Duodenal mucosa (tissue), 2 donors: ENCODE data around the gene RAB10.

ENCODE experiments used
- H3K27ac ChIP-seq: one replicate; pipeline ENCODE4 v1.7.0; 2013; ENCODE audit warnings: low read depth, low read length
- H3K27me3 ChIP-seq, 2 donors: one replicate each; pipeline ENCODE4 v1.7.0; 2013; ENCODE audit warnings: low read length in 2 of 2, control low read depth in 1 of 2; ENCODE audit not compliant: insufficient read depth in 2 of 2, control insufficient read depth in 1 of 2
- H3K36me3 ChIP-seq, 2 donors: one replicate each; pipeline ENCODE4 v1.7.0; 2013; ENCODE audit warnings: low read length in 2 of 2, control low read depth in 1 of 2; ENCODE audit not compliant: insufficient read depth in 2 of 2, control insufficient read depth in 1 of 2
- H3K4me1 ChIP-seq, 2 donors: one replicate each; pipeline ENCODE4 v1.7.0; 2013; ENCODE audit warnings: low read length in 2 of 2, control low read depth in 1 of 2; ENCODE audit not compliant: insufficient read depth in 2 of 2, control insufficient read depth in 1 of 2
- H3K4me3 ChIP-seq, 2 donors: one replicate each; pipeline ENCODE4 v1.7.0; 2013; ENCODE audit warnings: low read length in 2 of 2, low read depth in 1 of 2
- H3K9ac ChIP-seq, 2 donors: one replicate each; pipeline ENCODE4 v1.7.0; 2013; ENCODE audit warnings: low read length in 2 of 2, low read depth in 1 of 2
- H3K9me3 ChIP-seq, 2 donors: one replicate each; pipeline ENCODE4 v1.7.0; 2013; ENCODE audit warnings: low read length in 2 of 2, control low read depth in 1 of 2; ENCODE audit not compliant: control insufficient read depth in 1 of 2

RAB10 gene

GRCh38 chr2:26052740-26053139 is 18.9 kb downstream of the RAB10 start:
- Histone ChIP-seq H3K27me3 (no peaks in the 10 kb centered on the region), H3K9me3 (no peaks in the 10 kb centered on the region), H3K4me3 (no peak overlapping the region), H3K9ac (no peak overlapping the region), H3K4me1 (peaks cover 0 to under 1% of the 10 kb centered on the region in 2 donors), H3K27ac (no peak overlapping the region), H3K36me3 (peaks cover 0 to under 1% of the 10 kb centered on the region in 2 donors)

GRCh38 chr2:26054598-26055348 is 20.9 kb downstream of the RAB10 start:
- no peaks in the 10 kb centered on the region for H3K27me3 ChIP-seq
- peaks cover 8 to 11% of the 10 kb centered on the region in 2 donors for H3K4me1 ChIP-seq
- no peak overlapping the region for H3K9ac ChIP-seq
- no peak overlapping the region for H3K4me3 ChIP-seq
- no peaks in the 10 kb centered on the region for H3K9me3 ChIP-seq
- H3K36me3 ChIP-seq: peaks cover 0 to 8% of the 10 kb centered on the region in 2 donors
- H3K27ac ChIP-seq: no peak overlapping the region

DNA sequence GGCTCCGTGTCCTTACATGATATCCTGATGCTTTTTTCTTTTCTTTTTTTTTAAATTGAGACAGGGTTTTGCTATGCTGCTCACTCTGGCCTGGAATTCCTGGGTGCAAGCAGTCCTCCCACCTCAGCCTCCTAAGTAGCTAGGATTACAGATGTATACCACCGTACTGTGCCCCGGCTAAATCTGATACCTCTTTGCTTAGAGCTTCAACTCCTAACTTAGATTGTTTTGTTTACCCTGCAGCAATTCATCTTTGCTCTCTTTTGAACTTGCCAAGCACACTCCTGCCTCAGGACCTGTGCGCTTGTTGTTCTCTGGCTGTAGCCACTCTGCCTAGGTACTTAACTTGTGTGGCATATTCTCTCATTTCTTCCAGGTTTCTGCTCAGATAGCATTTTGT is 24.5 kb downstream of the RAB10 start:
- Histone ChIP-seq H3K27ac (no peak overlapping the region), H3K4me3 (no peak overlapping the region), H3K9me3 (no peaks in the 10 kb centered on the region), H3K27me3 (no peaks in the 10 kb centered on the region), H3K36me3 (peaks cover 0 to 8% of the 10 kb centered on the region in 2 donors), H3K4me1 (peaks cover 8 to 11% of the 10 kb centered on the region in 2 donors), H3K9ac (no peak overlapping the region)

GRCh38 chr2:26059542-26059941 is 25.7 kb downstream of the RAB10 start:
- H3K9ac ChIP-seq: no peak overlapping the region
- H3K27ac ChIP-seq: no peak overlapping the region
- peaks cover 8 to 11% of the 10 kb centered on the region in 2 donors for H3K4me1 ChIP-seq
- peaks cover 0 to 8% of the 10 kb centered on the region in 2 donors for H3K36me3 ChIP-seq
- no peaks in the 10 kb centered on the region for H3K9me3 ChIP-seq
- H3K27me3 ChIP-seq: no peaks in the 10 kb centered on the region
- no peak overlapping the region for H3K4me3 ChIP-seq

DNA sequence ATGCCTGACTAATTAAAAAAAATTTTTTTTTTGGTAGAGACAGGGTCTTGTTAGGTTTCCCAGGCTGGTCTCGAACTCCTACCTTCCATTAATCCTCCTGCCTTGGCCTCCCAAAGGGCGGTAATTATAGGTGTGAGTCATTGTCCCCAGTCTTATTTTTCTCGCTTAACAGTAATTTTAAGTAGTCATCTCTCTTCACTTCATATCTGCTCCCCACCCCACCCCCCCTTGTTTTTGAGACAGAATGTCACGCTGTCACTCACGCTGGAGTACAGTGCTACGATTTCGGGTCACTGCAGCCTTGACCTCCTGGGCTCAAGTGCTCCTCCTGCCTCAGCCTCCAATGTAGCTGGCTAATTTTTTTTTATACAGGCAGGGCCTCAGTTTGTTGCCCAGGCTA is 27.7 kb downstream of the RAB10 start:
- H3K27ac ChIP-seq: no peak overlapping the region
- H3K9ac ChIP-seq: no peak overlapping the region
- H3K9me3 ChIP-seq: no peaks in the 10 kb centered on the region
- no peak overlapping the region for H3K4me3 ChIP-seq
- H3K36me3 ChIP-seq: peaks cover 0 to 8% of the 10 kb centered on the region in 2 donors
- no peaks in the 10 kb centered on the region for H3K27me3 ChIP-seq
- peaks cover 8 to 11% of the 10 kb centered on the region in 2 donors for H3K4me1 ChIP-seq

DNA sequence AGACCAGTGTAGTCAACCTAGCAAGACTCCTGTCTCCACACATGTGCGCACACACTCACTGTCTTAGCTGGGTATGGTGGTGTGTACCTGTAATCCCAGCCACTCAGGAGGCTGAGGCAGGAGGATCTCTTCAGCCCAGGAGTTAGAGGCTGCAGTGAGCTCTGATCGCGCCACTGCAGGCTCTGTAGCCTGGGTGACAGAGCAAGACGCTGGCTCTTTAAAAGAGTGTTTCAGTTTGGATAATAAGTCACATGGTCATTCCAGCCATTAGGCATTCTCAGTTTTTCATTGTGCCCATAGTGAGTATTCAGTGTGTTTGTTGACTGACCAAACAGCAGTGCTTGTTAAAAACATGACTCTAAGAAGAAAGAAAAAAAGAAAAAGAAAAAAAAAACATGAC is 31.0 kb downstream of the RAB10 start:
- Histone ChIP-seq H3K27ac (no peak overlapping the region), H3K4me1 (peaks cover 9 to 15% of the 10 kb centered on the region in 2 donors), H3K27me3 (no peaks in the 10 kb centered on the region), H3K36me3 (no peaks in the 10 kb centered on the region), H3K9me3 (no peaks in the 10 kb centered on the region), H3K4me3 (no peak overlapping the region), H3K9ac (no peak overlapping the region)

DNA sequence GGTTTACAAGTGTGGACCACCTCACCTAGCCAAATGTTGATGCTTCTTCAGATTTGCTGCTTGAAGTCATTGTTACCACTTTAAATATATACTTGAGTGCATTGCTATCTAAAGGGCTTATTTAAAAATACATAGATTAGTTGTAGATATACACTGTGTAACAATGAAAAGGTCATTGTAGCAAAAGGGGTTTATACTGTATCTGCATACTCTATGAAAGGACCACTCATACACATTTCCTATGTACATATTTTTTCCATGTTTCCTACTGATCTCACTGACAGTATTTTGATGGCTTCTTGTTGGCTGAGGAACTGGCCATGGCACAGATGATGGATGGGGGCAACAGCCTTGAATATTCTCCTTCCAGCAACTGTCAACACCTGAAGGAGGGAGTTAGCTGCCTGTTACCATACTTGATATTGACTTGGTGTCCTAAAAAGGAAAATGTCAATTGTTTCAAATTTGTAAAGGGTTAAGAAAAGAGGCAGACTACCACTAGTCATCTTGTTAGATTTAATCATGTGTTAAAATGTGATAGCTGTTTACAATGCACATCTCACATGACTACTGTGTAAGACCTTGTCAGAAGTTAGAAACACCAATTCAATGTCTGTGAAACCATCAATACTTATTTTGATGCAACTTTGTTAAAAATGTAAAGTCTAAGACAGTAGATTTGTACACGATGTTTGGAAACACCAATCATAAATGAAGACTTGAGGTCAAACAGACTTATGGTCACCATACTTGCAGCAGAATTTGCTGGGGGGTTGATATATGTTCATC is 33.5 kb downstream of the RAB10 start:
- Histone ChIP-seq H3K9me3 (no peaks in the 10 kb centered on the region), H3K9ac (no peak overlapping the region), H3K4me3 (no peak overlapping the region), H3K4me1 (peaks cover 9 to 19% of the 10 kb centered on the region in 2 donors), H3K27me3 (no peaks in the 10 kb centered on the region), H3K27ac (no peak overlapping the region), H3K36me3 (no peaks in the 10 kb centered on the region)

- no peak overlapping the region for H3K27ac ChIP-seq
- H3K9ac ChIP-seq: peak overlapping the region in 1 of 2 donors; percentile 28
- H3K4me3 ChIP-seq: no peak overlapping the region
- H3K36me3 ChIP-seq: no peaks in the 10 kb centered on the region
- H3K27me3 ChIP-seq: no peaks in the 10 kb centered on the region
- no peaks in the 10 kb centered on the region for H3K9me3 ChIP-seq
- H3K4me1 ChIP-seq: peaks cover 14 to 22% of the 10 kb centered on the region in 2 donors
Observed at GRCh38 chr2:26067980-26068507, 34.2 kb downstream of the RAB10 start.

DNA sequence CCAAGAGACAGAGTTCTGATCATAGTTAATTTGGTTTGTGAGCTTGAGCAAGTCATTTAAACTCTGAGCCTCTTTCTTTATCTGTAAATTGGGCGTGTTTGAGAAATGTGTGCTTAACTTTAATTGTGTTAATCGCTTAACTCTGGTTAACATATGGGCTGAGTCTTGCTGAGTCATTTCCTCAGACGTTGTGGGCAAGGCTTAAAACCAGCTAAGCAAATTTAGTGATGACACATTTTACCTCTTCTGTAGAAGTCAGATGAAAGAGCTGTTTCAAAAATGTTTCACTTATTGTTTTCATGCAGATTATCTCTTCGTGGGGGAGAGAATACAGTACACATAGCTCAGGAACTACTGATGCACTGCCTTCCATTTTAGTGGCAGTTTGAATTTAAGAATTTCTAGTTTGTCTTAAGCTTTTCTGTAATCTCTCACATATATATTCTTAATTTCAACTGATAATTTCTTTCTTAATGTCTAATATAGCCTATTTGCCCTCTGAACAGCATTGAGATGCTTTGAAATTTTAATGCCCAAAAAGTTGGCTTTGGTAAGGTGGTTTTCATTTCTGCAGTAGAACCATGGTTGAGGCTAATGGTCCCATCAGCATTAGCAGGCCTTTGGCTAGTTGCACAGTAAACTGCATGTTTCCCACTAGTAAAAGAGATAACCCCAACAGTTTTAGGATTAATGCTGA is 34.9 kb downstream of the RAB10 start:
- no peaks in the 10 kb centered on the region for H3K9me3 ChIP-seq
- no peak overlapping the region for H3K9ac ChIP-seq
- no peaks in the 10 kb centered on the region for H3K36me3 ChIP-seq
- no peaks in the 10 kb centered on the region for H3K27me3 ChIP-seq
- H3K4me3 ChIP-seq: no peak overlapping the region
- H3K4me1 ChIP-seq: peaks cover 21 to 28% of the 10 kb centered on the region in 2 donors
- no peak overlapping the region for H3K27ac ChIP-seq

GRCh38 chr2:26070730-26071129 is 36.8 kb downstream of the RAB10 start:
- no peak overlapping the region for H3K9ac ChIP-seq
- H3K9me3 ChIP-seq: no peaks in the 10 kb centered on the region
- peaks cover 39 to 44% of the 10 kb centered on the region in 2 donors for H3K4me1 ChIP-seq
- H3K36me3 ChIP-seq: no peaks in the 10 kb centered on the region
- no peak overlapping the region for H3K4me3 ChIP-seq
- no peak overlapping the region for H3K27ac ChIP-seq
- no peaks in the 10 kb centered on the region for H3K27me3 ChIP-seq
